Measurements from ENCODE around the gene EGFR. TPM values are rescaled to one million over a fixed set of nuclear protein-coding genes. Genes with fewer than 3 reads are reported as not detected.

The EGFR gene
- total RNA-seq, 1 experiment from 2014 or later = 3.1 TPM

DNA sequence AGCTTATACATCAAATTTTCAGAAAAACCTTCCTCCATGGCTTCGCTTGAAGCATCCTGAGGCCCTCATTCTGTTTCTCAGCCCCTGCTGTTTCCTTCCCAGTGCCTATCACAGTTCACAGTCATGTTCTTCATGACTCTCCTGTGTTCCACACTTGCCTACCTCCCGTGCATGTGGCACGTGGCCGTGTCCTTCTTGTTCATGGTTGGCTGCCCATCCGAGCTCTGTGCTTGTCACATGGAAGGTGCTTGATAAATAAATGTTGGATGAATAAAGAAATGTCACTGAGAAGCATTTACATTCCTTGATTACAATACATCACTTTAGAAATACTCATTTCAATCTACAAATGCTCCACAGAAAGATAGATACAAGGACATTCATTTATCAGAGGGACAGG is 23.7 kb upstream of the EGFR start:
- no peak for DNase-seq
- Histone ChIP-seq H3K27me3 (ENCODE audit: control insufficient read depth, insufficient read depth, low read length) (no peaks in the 10 kb centered on the region), H3K36me3 (replicated peaks; ENCODE audit: control insufficient read depth, insufficient read depth, low read length) (no peaks in the 10 kb centered on the region), H3K4me3 (ENCODE audit: insufficient read depth, low read depth, low read length) (no peak overlapping the region)

DNA sequence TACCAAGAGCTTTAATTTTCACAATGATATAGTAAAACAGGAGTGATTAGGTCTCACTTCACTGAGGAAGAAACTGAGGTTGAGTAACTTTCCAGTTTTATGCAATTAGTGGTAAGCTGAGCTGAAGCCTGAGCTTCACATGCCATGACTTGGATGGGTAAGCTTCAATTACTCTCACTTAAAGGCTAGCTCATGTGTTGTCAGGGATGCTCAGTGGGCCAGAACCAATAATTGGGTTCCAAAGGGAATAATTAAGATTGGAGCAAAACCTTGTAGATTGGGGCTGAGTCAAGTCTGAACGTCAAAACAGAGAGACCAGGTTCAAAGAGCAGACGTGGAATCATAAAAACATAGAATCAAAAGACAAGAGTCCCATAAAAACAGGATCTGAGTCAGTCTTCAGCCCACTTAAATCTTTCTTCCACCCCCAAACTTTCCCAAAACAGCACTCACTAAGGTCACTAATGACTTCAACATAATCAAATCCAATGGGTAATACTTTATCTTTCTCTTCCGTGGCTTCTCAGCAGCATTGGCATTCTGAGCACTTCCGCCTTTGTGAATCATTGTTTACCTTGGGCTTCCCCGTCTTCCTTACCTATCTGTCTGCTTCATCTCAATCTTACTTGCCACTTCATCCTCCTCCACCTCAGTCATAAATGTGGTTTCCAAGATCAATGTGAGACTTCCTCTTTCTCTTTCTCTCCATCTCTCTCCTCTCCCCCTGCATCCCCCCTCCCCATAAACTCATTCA is 23.0 kb upstream of the EGFR start:
- Histone ChIP-seq H3K4me3 (ENCODE audit: insufficient read depth, low read depth, low read length) (no peak overlapping the region), H3K27me3 (ENCODE audit: control insufficient read depth, insufficient read depth, low read length) (no peaks in the 10 kb centered on the region), H3K36me3 (replicated peaks; ENCODE audit: control insufficient read depth, insufficient read depth, low read length) (no peaks in the 10 kb centered on the region)
- DNase-seq = no peak

DNA sequence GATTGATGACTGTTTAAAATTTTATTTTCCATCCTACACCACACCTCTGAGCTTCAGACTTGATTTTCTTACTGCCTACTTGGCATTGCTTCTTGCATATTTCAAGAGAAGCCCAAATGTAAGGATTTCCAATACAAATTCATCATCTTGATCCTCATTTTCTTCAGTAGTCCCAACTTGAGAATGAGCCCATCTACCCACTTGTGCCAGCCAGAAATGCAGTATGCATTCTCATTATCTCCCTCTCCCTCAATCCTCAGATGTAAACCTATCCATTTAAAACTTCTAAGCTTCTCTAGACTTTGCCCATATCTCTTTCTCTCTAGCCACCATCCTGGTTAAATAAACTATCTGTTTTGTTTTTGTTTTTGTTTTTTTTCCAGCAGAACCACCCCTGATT is 22.4 kb upstream of the EGFR start:
- H3K4me3 ChIP-seq (ENCODE audit: insufficient read depth, low read depth, low read length) = no peak overlapping the region
- DNase-seq = no peak

DNA sequence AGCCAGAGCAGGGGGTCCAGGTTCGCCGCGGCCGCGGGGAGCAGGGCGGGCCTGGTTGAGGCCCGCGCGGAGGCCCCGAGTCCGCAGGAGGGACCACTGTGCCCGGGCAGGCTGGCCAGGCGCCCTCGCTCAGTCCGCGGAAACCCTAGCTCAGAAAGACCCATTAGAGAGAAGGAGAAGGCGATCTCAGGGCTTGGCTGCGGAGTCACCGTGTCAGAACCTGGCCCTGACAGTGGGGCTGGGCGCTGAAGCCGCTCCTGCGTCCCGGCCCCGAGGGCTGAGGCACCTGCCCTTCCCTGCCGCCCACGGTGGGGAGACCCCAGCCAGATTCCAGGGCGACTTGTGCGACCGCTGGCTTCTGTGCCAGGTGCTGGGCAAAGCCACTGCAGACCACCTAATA is 14.2 kb upstream of the EGFR start:
- no peak overlapping the region for H3K4me3 ChIP-seq (ENCODE audit: insufficient read depth, low read depth, low read length)
- no peaks in the 10 kb centered on the region for H3K27me3 ChIP-seq (ENCODE audit: control insufficient read depth, insufficient read depth, low read length)
- peak; percentile 33 for DNase-seq
- H3K36me3 ChIP-seq (replicated peaks; ENCODE audit: control insufficient read depth, insufficient read depth, low read length) = no peaks in the 10 kb centered on the region

More for the DNA sequence above, 22.4 kb upstream of the EGFR start:
- Histone ChIP-seq H3K27me3 (ENCODE audit: control insufficient read depth, insufficient read depth, low read length) (no peaks in the 10 kb centered on the region), H3K36me3 (replicated peaks; ENCODE audit: control insufficient read depth, insufficient read depth, low read length) (no peaks in the 10 kb centered on the region)

DNA sequence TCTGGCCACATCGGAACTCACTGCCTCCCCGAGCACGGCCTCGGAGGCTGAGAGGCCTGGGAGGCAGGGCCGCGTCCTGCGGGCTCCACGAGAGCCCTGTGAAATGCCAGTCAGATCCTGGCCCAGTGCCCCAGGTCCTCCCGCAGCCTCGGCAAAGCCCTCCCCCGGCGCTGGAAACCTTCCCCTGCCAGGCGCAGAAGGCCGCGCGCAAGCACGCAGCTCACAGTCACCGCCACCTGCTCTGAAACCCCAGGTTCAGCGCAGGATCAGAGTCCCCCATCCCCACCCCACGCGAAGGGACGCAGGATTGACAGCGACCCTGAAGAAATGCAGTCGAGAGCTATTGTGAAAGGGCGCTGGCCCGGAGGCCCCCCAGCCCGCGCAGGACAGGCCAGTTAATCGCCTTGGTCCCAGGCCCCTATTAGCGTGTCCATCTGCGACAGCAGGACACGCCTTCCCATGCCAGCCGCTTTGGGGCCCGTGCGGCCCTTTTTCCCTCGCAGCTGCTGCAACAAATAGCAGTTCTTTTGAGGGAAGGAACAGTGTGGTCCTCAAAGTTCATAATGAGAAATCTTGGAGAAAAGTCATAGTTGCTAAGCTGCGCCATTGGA is 13.5 kb upstream of the EGFR start:
- Histone ChIP-seq H3K27me3 (ENCODE audit: control insufficient read depth, insufficient read depth, low read length) (no peaks in the 10 kb centered on the region), H3K36me3 (replicated peaks; ENCODE audit: control insufficient read depth, insufficient read depth, low read length) (no peaks in the 10 kb centered on the region), H3K4me3 (ENCODE audit: insufficient read depth, low read depth, low read length) (no peak overlapping the region)
- peak; percentile 36 for DNase-seq

DNA sequence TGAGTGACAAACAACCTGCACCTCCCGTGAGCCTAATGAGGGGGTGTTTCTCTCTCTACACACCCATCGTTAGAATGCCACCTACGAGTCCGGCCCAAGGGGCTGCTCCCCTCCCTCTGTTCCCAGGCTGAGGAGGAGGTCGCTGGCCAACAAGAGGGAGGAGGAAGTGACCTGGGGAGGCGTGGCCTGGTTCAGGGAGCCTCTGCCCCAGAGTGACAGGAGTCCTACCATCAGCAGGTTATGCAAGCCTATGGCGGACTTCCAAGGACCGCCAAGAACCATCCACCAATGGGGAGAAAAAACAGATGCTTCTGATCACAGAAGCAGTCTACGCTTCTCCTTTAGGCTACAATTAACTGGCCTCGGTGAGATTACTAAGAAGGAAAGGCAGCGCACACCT is 12.3 kb upstream of the EGFR start:
- Histone ChIP-seq H3K4me3 (ENCODE audit: insufficient read depth, low read depth, low read length) (no peak overlapping the region), H3K27me3 (ENCODE audit: control insufficient read depth, insufficient read depth, low read length) (no peaks in the 10 kb centered on the region), H3K36me3 (replicated peaks; ENCODE audit: control insufficient read depth, insufficient read depth, low read length) (no peaks in the 10 kb centered on the region)
- peak; percentile 60 for DNase-seq

DNA sequence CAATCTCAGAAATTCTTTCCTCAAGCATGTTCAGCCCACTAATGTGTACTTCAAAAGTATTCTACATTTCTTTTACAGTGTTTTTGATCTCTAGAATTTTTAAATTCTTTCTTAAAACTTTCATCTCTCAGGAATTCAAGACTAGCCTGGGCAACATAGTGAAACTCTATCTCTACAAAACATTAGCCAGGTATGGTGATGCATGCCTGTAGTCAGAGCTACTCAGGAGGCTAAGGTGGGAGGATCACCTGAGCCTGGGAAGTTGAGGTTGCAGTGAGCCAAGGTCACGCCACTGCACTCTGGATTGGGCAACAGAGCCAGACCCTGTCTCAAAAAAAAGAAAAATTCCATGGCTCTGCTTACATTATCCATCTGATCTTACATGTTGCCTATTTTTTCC is 5.0 kb upstream of the EGFR start:
- peaks cover 24% of the 10 kb centered on the region for H3K27me3 ChIP-seq (ENCODE audit: control insufficient read depth, insufficient read depth, low read length)
- H3K4me3 ChIP-seq (ENCODE audit: insufficient read depth, low read depth, low read length) = no peak overlapping the region
- DNase-seq = no peak
- H3K36me3 ChIP-seq (replicated peaks; ENCODE audit: control insufficient read depth, insufficient read depth, low read length) = no peaks in the 10 kb centered on the region

DNA sequence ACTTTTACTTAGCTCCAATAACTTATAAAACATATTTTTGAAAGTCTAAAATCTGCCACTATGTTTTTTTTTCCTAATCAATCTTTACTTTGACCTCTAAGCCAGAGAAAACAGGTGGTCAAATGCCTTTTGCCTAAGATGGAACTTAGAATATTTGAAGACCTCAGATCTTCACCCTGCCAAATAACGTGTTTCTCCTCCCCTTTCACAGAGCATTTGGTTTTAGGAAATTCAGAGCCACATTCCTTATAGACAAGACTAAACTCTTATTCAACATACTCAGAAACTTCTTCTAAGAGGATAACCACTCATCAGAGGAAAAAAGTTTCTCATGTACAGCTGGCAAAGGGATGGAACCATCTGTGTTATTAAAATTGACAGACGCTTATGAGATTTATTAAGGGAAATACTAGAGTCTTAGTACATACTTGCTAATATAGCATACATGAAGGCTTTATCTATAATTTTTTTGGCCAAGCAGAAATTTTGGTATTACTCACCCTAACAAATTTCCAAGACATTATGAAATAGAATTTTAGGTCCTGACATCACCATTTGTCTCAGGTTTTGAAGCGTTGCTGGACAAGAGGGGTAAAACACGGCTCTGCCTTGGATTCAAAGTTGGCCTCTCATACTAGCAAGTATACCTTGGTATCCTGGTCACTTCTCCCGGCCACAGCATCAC is 2.6 kb upstream of the EGFR start:
- DNase-seq = no peak
- Histone ChIP-seq H3K27me3 (ENCODE audit: control insufficient read depth, insufficient read depth, low read length) (peaks cover 47% of the 10 kb centered on the region), H3K4me3 (ENCODE audit: insufficient read depth, low read depth, low read length) (no peak overlapping the region), H3K36me3 (replicated peaks; ENCODE audit: control insufficient read depth, insufficient read depth, low read length) (no peaks in the 10 kb centered on the region)

DNA sequence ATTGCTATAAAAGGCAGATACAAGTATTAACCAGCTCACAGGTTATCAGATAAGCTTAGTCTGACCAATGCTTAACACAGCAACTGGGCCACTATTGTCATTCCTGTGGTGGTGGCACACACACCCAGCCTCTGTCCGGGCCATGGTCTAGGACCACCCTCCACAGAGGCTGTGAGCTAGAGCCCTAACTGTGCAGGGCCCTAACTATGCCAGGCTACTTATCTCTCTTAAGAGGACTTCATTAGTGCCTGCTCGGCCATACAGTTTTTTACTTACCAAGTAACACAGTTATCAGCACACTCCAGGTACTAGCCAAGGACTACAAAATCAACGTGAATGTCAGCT is 2.1 kb upstream of the EGFR start:
- no peak overlapping the region for H3K4me3 ChIP-seq (ENCODE audit: insufficient read depth, low read depth, low read length)
- no peaks in the 10 kb centered on the region for H3K36me3 ChIP-seq (replicated peaks; ENCODE audit: control insufficient read depth, insufficient read depth, low read length)
- no peak for DNase-seq
- peaks cover 47% of the 10 kb centered on the region for H3K27me3 ChIP-seq (ENCODE audit: control insufficient read depth, insufficient read depth, low read length)

DNA sequence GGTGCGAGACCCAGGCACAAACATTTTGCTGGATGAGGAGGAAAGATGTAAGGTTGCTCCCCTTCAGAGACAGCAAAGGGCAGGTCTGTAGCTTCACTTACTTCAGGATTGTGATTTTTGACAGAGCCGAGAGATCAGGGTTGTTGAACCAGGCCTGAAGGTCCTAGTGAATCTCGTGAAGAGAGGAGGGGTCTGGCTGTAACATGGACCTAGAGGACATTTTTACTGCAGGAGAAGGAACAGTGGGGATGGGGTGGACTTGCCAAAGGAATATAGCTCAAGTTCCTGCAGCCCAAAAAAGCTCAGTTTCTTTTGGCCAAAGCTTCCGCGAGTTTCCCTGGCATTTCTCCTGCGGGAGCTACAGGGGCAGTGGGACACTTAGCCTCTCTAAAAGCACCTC is 976 bp upstream of the EGFR start:
- Histone ChIP-seq H3K27me3 (ENCODE audit: control insufficient read depth, insufficient read depth, low read length) (peaks cover 47% of the 10 kb centered on the region), H3K36me3 (replicated peaks; ENCODE audit: control insufficient read depth, insufficient read depth, low read length) (no peaks in the 10 kb centered on the region), H3K4me3 (ENCODE audit: insufficient read depth, low read depth, low read length) (no peak overlapping the region)
- peak; percentile 27 for DNase-seq

DNA sequence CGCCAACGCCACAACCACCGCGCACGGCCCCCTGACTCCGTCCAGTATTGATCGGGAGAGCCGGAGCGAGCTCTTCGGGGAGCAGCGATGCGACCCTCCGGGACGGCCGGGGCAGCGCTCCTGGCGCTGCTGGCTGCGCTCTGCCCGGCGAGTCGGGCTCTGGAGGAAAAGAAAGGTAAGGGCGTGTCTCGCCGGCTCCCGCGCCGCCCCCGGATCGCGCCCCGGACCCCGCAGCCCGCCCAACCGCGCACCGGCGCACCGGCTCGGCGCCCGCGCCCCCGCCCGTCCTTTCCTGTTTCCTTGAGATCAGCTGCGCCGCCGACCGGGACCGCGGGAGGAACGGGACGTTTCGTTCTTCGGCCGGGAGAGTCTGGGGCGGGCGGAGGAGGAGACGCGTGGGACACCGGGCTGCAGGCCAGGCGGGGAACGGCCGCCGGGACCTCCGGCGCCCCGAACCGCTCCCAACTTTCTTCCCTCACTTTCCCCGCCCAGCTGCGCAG is 424 bp downstream of the EGFR start:
- H3K27me3 ChIP-seq (ENCODE audit: control insufficient read depth, insufficient read depth, low read length) = peaks cover 47% of the 10 kb centered on the region
- peak; percentile 89 for DNase-seq
- peak overlapping the region; percentile 74 for H3K4me3 ChIP-seq (ENCODE audit: insufficient read depth, low read depth, low read length)
- no peaks in the 10 kb centered on the region for H3K36me3 ChIP-seq (replicated peaks; ENCODE audit: control insufficient read depth, insufficient read depth, low read length)

DNA sequence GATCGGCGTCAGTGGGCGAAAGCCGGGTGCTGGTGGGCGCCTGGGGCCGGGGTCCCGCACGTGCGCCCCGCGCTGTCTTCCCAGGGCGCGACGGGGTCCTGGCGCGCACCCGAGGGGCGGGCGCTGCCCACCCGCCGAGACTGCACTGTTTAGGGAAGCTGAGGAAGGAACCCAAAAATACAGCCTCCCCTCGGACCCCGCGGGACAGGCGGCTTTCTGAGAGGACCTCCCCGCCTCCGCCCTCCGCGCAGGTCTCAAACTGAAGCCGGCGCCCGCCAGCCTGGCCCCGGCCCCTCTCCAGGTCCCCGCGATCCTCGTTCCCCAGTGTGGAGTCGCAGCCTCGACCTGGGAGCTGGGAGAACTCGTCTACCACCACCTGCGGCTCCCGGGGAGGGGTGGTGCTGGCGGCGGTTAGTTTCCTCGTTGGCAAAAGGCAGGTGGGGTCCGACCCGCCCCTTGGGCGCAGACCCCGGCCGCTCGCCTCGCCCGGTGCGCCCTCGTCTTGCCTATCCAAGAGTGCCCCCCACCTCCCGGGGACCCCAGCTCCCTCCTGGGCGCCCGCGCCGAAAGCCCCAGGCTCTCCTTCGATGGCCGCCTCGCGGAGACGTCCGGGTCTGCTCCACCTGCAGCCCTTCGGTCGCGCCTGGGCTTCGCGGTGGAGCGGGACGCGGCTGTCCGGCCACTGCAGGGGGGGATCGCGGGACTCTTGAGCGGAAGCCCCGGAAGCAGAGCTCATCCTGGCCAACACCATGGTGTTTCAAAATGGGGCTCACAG is 1.1 kb downstream of the EGFR start:
- H3K27me3 ChIP-seq (ENCODE audit: control insufficient read depth, insufficient read depth, low read length) = peaks cover 47% of the 10 kb centered on the region
- H3K4me3 ChIP-seq (ENCODE audit: insufficient read depth, low read depth, low read length) = peak overlapping the region; percentile 74
- no peaks in the 10 kb centered on the region for H3K36me3 ChIP-seq (replicated peaks; ENCODE audit: control insufficient read depth, insufficient read depth, low read length)
- peak; percentile 81 for DNase-seq

DNA sequence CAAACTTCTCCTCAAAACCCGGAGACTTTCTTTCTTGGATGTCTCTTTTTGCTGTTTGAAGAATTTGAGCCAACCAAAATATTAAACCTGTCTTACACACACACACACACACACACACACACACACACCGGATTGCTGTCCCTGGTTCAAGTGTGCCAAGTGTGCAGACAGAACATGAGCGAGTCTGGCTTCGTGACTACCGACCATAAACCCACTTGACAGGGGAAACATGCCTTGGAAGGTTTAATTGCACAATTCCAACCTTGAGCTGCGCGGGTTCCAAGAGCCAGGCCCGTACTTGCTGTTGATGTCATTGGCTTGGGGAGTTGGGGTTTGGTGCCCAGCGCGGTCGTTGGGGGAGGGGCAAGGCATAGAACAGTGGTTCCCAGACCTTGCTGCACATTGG is 1.7 kb downstream of the EGFR start:
- Histone ChIP-seq H3K36me3 (replicated peaks; ENCODE audit: control insufficient read depth, insufficient read depth, low read length) (no peaks in the 10 kb centered on the region), H3K27me3 (ENCODE audit: control insufficient read depth, insufficient read depth, low read length) (peaks cover 47% of the 10 kb centered on the region)
- DNase-seq = peak; percentile 32

DNA sequence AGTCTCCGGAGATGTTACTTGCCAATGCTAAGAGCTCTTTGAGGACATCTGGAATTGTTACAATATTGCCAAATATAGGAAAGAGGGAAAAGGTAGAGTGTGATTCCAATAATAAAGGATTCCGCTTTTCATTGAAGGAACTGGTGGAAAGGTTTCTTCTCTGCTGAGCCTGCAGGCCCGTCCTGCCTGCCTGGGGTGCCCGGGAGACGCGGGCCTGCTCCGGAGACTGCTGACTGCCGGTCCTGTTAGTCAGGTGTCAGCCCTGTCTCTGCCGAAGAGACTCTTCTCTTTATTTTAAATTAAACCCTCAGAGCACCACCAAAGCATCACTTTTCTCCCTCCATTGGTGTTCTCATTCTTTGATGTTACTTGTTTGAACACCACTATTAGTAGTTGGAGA is 2.2 kb downstream of the EGFR start:
- Histone ChIP-seq H3K36me3 (replicated peaks; ENCODE audit: control insufficient read depth, insufficient read depth, low read length) (no peaks in the 10 kb centered on the region), H3K4me3 (ENCODE audit: insufficient read depth, low read depth, low read length) (no peak overlapping the region), H3K27me3 (ENCODE audit: control insufficient read depth, insufficient read depth, low read length) (peaks cover 45% of the 10 kb centered on the region)
- peak; percentile 37 for DNase-seq

More for the DNA sequence above, 1.7 kb downstream of the EGFR start:
- peak overlapping the region; percentile 74 for H3K4me3 ChIP-seq (ENCODE audit: insufficient read depth, low read depth, low read length)
